Neuronal stem cell (in vitro differentiated cells): ENCODE results near the gene TBKBP1.

ENCODE experiments used
- DNase-seq: peaks from one replicate; pipeline ENCODE4 v3.0.0-alpha.2; 2013; ENCODE audit warnings: low spot score
- H2AFZ ChIP-seq: one replicate; pipeline ENCODE4 v1.6.1; 2013; ENCODE audit warnings: mild to moderate bottlenecking, low read length, inconsistent platforms
- H2AK5ac ChIP-seq: 2 replicates; pipeline ENCODE4 v1.6.1; 2013; ENCODE audit warnings: low read depth, mild to moderate bottlenecking, inconsistent platforms, low read length, moderate library complexity, mixed read lengths
- H2BK120ac ChIP-seq: 2 replicates; pipeline ENCODE4 v1.6.1; 2013; ENCODE audit warnings: low read depth, mild to moderate bottlenecking, inconsistent platforms, low read length, moderate library complexity, mixed read lengths
- H2BK12ac ChIP-seq: one replicate; pipeline ENCODE4 v1.6.1; 2013; ENCODE audit warnings: low read length, inconsistent platforms
- H2BK15ac ChIP-seq: 2 replicates; pipeline ENCODE4 v1.6.1; 2013; ENCODE audit warnings: mild to moderate bottlenecking, low read length, inconsistent platforms, mixed read lengths
- H2BK5ac ChIP-seq: one replicate; pipeline ENCODE4 v1.6.1; 2013; ENCODE audit warnings: inconsistent platforms, mild to moderate bottlenecking, low read length, moderate library complexity
- H3K14ac ChIP-seq: one replicate; pipeline ENCODE4 v1.6.1; 2013; ENCODE audit warnings: low read length, inconsistent platforms
- H3K18ac ChIP-seq: 2 replicates; pipeline ENCODE4 v1.6.1; 2013; ENCODE audit warnings: low read length, inconsistent platforms
- H3K23ac ChIP-seq: 2 replicates; pipeline ENCODE4 v1.6.1; 2013; ENCODE audit warnings: low read depth, mild to moderate bottlenecking, mixed read lengths, low read length, inconsistent platforms; ENCODE audit not compliant: poor library complexity
- H3K27ac ChIP-seq: replicated peaks from 3 replicates; pipeline ENCODE4 v1.5.1; 2013; ENCODE audit warnings: low read length, inconsistent platforms
- H3K27me3 ChIP-seq, 3 experiments: 2 replicates each; pipeline ENCODE4 v1.6.1; 2013; ENCODE audit warnings: low read length in 3 of 3, mild to moderate bottlenecking in 2 of 3, inconsistent platforms in 1 of 3, low read depth in 1 of 3, mixed read lengths in 1 of 3, moderate library complexity in 1 of 3; ENCODE audit not compliant: control insufficient read depth in 3 of 3, insufficient read depth in 3 of 3
- H3K36me3 ChIP-seq, 2 donors: replicated peaks in 1 of 2; 2 replicates each; pipeline ENCODE4 v1.6.1; 2013; ENCODE audit warnings: low read length in 2 of 2; ENCODE audit not compliant: control insufficient read depth in 2 of 2, insufficient read depth in 2 of 2
- H3K4ac ChIP-seq: 2 replicates; pipeline ENCODE4 v1.6.1; 2013; ENCODE audit warnings: inconsistent platforms, mild to moderate bottlenecking, low read length, moderate library complexity
- H3K4me1 ChIP-seq, 2 donors: 1 replicate in 1 of 2; 2 replicates in 1 of 2; pipeline ENCODE4 v1.6.1; 2013; ENCODE audit warnings: low read length in 2 of 2, low read depth in 1 of 2; ENCODE audit not compliant: control insufficient read depth in 2 of 2, insufficient read depth in 1 of 2
- H3K4me2 ChIP-seq: one replicate; pipeline ENCODE4 v1.6.1; 2013; ENCODE audit warnings: mild to moderate bottlenecking, low read length, inconsistent platforms; ENCODE audit not compliant: insufficient read depth, poor library complexity, severe bottlenecking
- H3K4me3 ChIP-seq, 2 donors: 2 replicates each; pipeline ENCODE4 v1.5.1; 2013; ENCODE audit warnings: low read length in 2 of 2, mild to moderate bottlenecking in 2 of 2, inconsistent platforms in 1 of 2, moderate library complexity in 1 of 2
- H3K79me1 ChIP-seq: one replicate; pipeline ENCODE4 v1.6.1; 2013; ENCODE audit warnings: low read depth, mild to moderate bottlenecking, inconsistent platforms, low read length, moderate library complexity
- H3K9ac ChIP-seq: one replicate; pipeline ENCODE4 v1.6.1; 2013; ENCODE audit warnings: mild to moderate bottlenecking, low read depth, low read length, inconsistent platforms; ENCODE audit not compliant: poor library complexity
- H3K9me3 ChIP-seq, 2 donors: replicated peaks in 1 of 2; 2 replicates each; pipeline versions ENCODE3 to v1.6.1; 2013; ENCODE audit warnings: low read length in 2 of 2, mild to moderate bottlenecking in 2 of 2, inconsistent platforms in 1 of 2, low read depth in 1 of 2, mixed read lengths in 1 of 2, moderate library complexity in 1 of 2; ENCODE audit not compliant: control insufficient read depth in 2 of 2, insufficient read depth in 1 of 2
- H4K8ac ChIP-seq: one replicate; pipeline ENCODE4 v1.6.1; 2013; ENCODE audit warnings: low read depth, mild to moderate bottlenecking, inconsistent platforms, low read length, moderate library complexity
- H4K91ac ChIP-seq: one replicate; pipeline ENCODE4 v1.6.1; 2013; ENCODE audit warnings: low read length, low read depth, mild to moderate bottlenecking, inconsistent platforms; ENCODE audit not compliant: poor library complexity
- WGBS, 2 donors: extraction: QIAGEN DNeasy Blood & Tissue Kit; methylation state at CpG; one replicate each; pipeline ENCODE4 v1.1.7; 2013; ENCODE audit warnings: missing lambda C conversion rate in 2 of 2, mixed read lengths in 1 of 2; ENCODE audit not compliant: insufficient read length in 2 of 2, insufficient replicate concordance in 1 of 2; ENCODE audit errors: extremely low coverage in 2 of 2; 5-methylcytosine and 5-hydroxymethylcytosine counted together

TBKBP1 gene

GRCh38 chr17:47712330-47713023 is 18.5 kb downstream of the TBKBP1 start:
- Histone ChIP-seq H4K8ac (no peak overlapping the region), H3K14ac (no peak overlapping the region), H2BK120ac (no peak overlapping the region), H2AK5ac (no peak overlapping the region), H3K4ac (no peak overlapping the region), H2AFZ (no peak overlapping the region), H3K27me3 (peaks cover 0 to 26% (median 12%) of the 10 kb centered on the region in 3 experiments), H3K4me1 (peaks cover 3 to 14% of the 10 kb centered on the region in 2 donors), H4K91ac (no peak overlapping the region), H3K4me2 (no peak overlapping the region), H3K36me3 (peaks cover 11 to 21% of the 10 kb centered on the region in 2 donors), H3K4me3 (no peak overlapping the region), H2BK15ac (no peak overlapping the region), H3K9me3 (no peaks in the 10 kb centered on the region), H3K9ac (no peak overlapping the region), H3K23ac (no peak overlapping the region), H2BK12ac (no peak overlapping the region), H2BK5ac (no peak overlapping the region), H3K79me1 (no peaks in the 10 kb centered on the region), H3K18ac (no peak overlapping the region), H3K27ac (no peak overlapping the region)
- DNase-seq: no peak
- no CpG with 5 or more reads among the region's 5 CpGs for WGBS, 2 donors

- Histone ChIP-seq H3K36me3 (peaks cover 11 to 21% of the 10 kb centered on the region in 2 donors), H2AK5ac (peak overlapping the region; percentile 33), H3K4me3 (no peak overlapping the region), H3K14ac (peak overlapping the region; percentile 47), H3K79me1 (no peaks in the 10 kb centered on the region), H3K27me3 (peaks cover 0 to 41% (median 8%) of the 10 kb centered on the region in 3 experiments), H3K4me2 (no peak overlapping the region), H2BK120ac (no peak overlapping the region), H4K91ac (no peak overlapping the region), H2BK15ac (no peak overlapping the region), H2AFZ (no peak overlapping the region), H3K9ac (peak overlapping the region; percentile 9), H4K8ac (no peak overlapping the region), H3K23ac (peak overlapping the region; percentile 68), H2BK5ac (no peak overlapping the region), H2BK12ac (no peak overlapping the region), H3K4ac (no peak overlapping the region), H3K27ac (no peak overlapping the region), H3K9me3 (no peaks in the 10 kb centered on the region), H3K4me1 (peaks cover 0 to 9% of the 10 kb centered on the region in 2 donors), H3K18ac (peak overlapping the region; percentile 77)
- DNase-seq: no peak
- no CpG with 5 or more reads among the region's 15 CpGs for WGBS, 2 donors
Measured at GRCh38 chr17:47713980-47714700, 20.2 kb downstream of the TBKBP1 start.

- no peak overlapping the region for H2BK120ac ChIP-seq
- no peak overlapping the region for H3K4me3 ChIP-seq
- DNase-seq: no peak
- H3K4ac ChIP-seq: no peak overlapping the region
- peaks cover 0 to 48% (median 7%) of the 10 kb centered on the region in 3 experiments for H3K27me3 ChIP-seq
- no peak overlapping the region for H3K9ac ChIP-seq
- no peak overlapping the region for H2AK5ac ChIP-seq
- WGBS, 2 donors: no CpG with 5 or more reads among the region's 6 CpGs
- H2BK15ac ChIP-seq: no peak overlapping the region
- no peak overlapping the region for H4K91ac ChIP-seq
- H2BK12ac ChIP-seq: no peak overlapping the region
- H3K4me2 ChIP-seq: no peak overlapping the region
- no peaks in the 10 kb centered on the region for H3K79me1 ChIP-seq
- no peak overlapping the region for H3K18ac ChIP-seq
- H4K8ac ChIP-seq: no peak overlapping the region
- H2AFZ ChIP-seq: no peak overlapping the region
- no peak overlapping the region for H2BK5ac ChIP-seq
- H3K27ac ChIP-seq: no peak overlapping the region
- no peaks in the 10 kb centered on the region for H3K9me3 ChIP-seq
- peak overlapping the region; percentile 68 for H3K23ac ChIP-seq
- H3K14ac ChIP-seq: no peak overlapping the region
- H3K4me1 ChIP-seq: peaks cover 0 to 9% of the 10 kb centered on the region in 2 donors
- H3K36me3 ChIP-seq: peaks cover 8 to 15% of the 10 kb centered on the region in 2 donors
Measured at GRCh38 chr17:47714773-47715396, 20.9 kb downstream of the TBKBP1 start.
